HG03558 (cell line): ENCODE data around the gene RPS6KC1.
"Not testable (repeated sequence)": the region's sequence is repeated elsewhere in the genome, so short reads cannot be mapped to it uniquely, and the experiment has no call there.

Experiments
- ATAC-seq: cut with Tn5 transposase; IDR thresholded peaks from one replicate; pipeline ENCODE4 v1.9.1; 2021; ENCODE audit warnings: moderate number of reproducible peaks; ENCODE audit not compliant: unreplicated experiment; ENCODE audit errors: extremely low read depth

The RPS6KC1 gene, protein sequence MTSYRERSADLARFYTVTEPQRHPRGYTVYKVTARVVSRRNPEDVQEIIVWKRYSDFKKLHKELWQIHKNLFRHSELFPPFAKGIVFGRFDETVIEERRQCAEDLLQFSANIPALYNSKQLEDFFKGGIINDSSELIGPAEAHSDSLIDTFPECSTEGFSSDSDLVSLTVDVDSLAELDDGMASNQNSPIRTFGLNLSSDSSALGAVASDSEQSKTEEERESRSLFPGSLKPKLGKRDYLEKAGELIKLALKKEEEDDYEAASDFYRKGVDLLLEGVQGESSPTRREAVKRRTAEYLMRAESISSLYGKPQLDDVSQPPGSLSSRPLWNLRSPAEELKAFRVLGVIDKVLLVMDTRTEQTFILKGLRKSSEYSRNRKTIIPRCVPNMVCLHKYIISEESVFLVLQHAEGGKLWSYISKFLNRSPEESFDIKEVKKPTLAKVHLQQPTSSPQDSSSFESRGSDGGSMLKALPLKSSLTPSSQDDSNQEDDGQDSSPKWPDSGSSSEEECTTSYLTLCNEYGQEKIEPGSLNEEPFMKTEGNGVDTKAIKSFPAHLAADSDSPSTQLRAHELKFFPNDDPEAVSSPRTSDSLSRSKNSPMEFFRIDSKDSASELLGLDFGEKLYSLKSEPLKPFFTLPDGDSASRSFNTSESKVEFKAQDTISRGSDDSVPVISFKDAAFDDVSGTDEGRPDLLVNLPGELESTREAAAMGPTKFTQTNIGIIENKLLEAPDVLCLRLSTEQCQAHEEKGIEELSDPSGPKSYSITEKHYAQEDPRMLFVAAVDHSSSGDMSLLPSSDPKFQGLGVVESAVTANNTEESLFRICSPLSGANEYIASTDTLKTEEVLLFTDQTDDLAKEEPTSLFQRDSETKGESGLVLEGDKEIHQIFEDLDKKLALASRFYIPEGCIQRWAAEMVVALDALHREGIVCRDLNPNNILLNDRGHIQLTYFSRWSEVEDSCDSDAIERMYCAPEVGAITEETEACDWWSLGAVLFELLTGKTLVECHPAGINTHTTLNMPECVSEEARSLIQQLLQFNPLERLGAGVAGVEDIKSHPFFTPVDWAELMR

DNA sequence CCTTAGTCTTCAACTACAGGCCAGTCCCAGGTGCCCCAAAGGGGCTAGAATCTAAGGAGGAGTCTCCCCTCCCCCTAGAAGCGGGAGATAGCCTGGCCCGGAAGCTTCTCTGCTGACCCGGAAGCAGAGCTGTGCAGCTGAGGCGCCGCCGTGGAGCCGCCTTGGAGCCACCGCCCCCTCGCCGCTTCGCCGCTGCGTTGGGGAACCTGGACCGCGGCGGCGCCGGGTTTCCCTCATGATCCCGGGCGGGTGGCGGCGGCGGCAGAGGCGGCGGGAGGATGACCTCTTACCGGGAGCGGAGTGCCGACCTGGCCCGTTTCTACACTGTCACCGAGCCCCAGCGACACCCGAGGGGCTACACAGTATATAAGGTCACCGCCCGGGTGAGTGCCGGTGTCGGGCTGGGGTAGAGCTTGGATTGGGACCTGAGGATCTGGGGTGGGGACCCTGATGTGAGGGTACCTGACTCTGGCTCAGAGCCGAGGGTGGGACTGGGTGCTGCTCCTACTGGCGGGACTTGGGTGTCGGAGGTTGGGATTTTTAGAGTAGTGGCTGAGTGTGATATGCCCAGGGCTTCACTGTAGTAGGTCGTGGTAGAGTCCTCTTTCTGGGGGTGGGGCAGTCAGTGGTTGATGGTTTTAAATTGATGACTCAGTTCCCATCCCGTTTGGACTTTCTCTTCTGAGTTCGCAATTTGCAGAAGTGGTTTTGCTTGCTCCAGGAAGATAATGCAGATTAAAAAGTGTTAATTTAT is at the start of gene RPS6KC1:
Gene RPS6KC1, plus strand, starts transcription at position 115 of the 754 bp plus-strand sequence. Its CDS starts 164 bp downstream, at position 279.
- ATAC-seq: peak; percentile 93

DNA sequence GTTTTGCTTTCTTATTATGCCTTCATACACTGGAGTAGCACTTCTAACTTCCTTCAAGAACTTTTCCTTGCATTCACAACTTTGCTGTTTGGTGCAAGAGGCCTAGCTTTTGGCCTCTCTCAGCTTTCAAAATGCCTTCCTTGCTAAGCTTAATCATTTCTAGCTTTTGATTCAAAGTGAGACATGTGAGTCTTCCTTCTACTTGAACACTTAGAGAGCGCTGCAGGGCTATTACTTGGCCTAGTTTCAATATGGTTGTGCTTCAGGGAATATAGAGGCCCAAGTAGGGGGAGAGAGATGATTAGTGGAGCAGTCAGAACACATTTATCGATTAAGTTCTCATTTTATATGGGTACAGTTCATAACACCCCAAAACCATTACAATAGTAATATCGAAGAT is 47.8 kb upstream of the RPS6KC1 start:
- no peak for ATAC-seq

DNA sequence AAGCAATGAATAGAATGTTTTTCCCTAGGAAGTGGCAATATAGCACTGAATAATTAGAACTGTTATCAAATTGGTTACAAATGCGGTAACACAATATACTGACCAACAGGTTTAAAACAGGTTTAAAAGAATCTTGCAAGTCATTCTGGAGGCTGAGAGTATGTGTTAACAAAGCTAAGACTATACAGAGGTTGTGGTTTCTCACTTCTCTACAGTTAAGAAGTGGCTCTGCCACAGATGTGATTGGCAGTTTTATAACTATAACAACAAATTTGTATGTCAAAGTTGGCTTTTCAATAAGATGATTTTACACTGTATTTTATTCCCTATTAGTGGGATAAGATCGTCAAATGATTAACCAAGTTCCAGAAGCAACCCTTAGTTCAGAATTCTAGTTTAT is 42.5 kb upstream of the RPS6KC1 start:
- ATAC-seq: peak; percentile 46

DNA sequence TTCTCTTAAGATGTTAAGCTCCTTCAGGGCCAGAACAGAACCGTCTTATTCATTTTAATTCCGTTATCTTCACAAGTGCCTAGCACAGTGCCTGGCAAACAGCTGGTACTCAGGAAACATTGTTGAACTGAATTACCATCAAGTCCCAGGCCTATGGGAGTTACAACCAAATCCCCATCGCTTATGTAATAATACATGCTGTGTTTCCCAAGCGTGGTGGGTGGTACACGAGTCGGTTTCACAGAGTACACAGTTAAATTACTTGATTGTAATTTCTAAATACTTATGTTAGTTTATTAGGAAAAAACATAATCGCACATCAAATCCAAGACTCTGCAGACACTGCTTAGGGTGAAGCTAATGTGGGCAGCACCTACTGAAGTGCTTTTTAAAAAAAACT is 36.4 kb upstream of the RPS6KC1 start:
- no peak for ATAC-seq

DNA sequence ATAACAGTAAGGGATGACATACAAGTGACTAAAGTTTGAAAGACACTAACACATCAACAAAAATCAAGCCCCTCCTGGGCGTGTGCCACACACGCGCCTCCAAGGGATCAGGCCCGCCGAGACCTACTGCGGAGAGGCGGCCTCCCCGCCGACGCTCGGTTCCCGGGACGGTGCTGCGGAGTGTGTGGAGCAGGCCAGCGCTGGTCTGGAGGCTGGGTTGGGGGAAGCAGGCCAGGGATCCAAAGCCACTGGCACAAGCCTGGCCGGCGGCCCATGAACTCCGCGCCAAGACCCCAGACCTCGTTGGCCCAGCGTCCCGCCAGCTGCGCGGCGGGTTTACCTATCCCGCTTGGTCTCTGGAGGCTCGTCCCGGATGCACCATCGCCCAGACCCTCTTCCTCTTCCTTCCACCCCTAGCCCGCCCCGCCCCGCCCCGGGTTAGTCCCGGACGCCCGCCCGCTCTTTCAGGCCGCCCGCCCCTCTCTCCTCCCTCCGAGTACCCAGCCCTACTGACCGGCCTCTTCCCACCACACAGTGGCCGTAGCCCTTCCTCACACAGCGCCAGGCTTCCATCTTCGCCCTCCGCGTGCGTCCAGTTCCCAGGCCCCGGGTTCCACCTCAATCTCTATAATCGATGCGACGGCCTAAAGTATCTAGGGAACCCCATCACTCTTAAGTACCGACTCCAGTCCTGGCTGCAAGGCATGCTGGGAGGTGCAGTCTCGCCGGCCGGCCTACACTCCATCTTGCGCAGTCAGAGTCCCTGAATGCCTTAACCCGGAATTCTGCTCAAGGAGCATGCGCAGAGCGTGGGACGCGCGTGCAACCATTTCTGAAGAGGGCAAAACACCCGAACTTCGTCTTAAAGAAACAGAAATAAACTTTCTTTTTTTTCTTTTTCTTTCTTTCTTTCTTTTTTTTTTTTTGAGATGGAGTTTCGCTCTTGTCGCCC is 35.7 kb upstream of the RPS6KC1 start, which contains the start of gene ANGEL2:
Gene ANGEL2, minus strand, starts transcription at position 769 of the 952 bp plus-strand sequence. Its CDS starts 196 bp downstream, at position 573.
- ATAC-seq: peak; percentile 89

DNA sequence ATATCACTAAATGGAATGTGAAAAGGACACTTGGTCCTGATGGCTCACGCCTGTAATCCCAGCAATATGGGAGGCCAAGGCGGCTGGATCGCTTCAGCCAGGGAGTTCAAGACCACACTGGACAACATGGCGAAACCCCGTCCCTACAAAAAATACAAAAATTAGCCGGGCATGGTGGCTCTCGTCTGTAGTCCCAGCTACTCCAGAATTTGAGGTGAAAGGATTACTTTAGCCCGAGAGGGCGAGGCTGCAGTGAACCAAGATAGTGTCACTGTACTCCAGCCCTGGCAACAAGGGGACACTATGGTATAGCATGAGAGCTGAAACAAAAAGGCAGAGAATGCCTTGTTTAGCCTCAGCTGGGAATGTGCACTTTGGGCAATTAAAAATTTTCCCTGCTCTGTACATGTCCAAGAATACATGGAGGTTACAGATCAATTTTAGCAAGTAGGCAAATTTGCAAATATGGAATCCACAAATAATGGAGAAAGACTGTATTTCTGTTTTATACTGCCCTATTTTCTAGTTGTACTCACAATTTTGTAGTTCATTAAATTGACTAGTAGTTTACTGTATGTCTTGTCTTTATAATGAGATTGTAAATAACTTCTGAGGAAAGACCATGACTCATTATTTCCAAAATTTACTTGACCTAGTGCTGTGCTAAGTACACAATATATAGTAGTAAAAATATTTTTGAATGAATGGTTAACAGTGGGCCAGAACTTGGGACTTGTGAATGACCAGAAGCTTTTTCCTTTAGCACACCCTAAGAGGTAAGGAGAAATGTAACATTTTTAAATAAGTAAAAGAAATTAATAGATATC is 33.4 kb upstream of the RPS6KC1 start:
- ATAC-seq: no peak

DNA sequence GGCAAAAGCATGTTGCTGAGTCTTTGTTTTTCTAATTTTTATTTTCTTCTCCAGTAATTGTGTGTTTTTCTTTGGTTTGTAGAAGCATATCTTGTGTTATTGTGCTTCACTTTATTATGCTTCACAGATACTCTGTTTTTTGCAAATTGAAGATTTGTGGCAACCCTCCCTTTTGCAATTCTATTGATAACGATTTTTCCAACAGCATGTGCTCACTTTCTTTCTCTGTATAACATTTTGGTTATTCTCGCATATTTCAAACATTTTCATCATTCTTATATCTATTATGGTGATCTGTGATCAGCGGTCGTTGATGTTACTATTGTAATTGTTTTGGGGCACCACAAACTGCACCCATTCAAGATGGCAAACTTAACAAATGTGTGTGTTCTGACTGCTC is 31.6 kb upstream of the RPS6KC1 start:
- ATAC-seq: no peak

DNA sequence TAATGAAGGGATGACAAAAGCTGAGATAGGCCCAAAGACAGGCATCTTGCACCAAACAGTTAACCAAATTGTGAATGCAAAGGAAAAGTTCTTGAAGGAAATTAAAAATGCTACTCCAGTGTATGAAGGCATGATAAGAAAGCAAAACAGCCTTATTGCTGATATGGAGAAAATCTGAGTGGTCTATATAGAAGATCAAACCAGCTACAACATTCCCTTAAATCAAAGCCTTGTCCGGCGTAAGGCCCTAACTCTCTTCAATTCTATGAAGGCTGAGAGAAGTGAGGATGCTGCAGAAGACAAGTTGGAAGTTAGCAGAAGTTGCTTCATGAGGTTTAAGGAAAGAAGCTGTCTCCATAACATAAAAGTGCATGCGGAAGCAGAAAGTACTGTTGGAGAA is 31.0 kb upstream of the RPS6KC1 start:
- no peak for ATAC-seq

DNA sequence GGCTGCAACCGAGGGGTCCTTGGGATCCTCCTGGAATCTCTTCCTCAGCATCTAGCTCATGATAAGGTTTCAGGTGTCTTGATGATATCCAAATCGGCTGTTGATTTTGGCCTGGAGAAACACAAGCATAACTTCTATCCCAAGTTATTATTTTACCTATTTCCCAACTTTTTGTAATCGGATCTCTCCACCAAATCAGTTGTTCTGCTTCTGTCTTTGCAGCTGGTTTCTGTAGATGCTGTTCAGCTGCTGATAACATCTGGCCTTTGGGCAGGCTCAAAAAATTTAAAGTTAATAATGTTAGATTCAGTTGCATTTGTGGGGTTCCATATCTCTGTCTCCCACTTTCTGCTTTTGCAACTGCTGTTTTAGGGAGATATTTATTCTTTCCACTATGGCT is 24.0 kb upstream of the RPS6KC1 start:
- not testable (repeated sequence) for ATAC-seq

DNA sequence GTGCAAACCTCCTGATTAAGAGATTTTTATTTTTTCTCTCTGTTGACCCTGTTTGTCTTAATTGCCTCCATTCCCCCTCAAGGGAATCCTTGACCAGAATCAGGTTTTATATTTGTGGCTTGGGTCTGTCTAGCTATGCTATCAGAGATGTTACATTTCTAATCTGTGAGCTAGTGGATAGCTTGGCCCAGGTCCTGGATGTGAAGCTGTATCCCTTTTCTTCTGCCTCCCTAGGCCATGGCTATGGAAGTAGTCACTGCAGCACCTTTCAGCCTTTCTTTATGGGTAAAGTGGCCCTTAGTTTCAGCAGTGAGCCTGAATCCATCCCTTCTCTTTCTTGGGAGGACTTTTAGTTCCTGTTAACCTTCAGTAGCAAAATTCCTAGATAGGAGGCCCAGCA is 18.4 kb upstream of the RPS6KC1 start:
- no peak for ATAC-seq

DNA sequence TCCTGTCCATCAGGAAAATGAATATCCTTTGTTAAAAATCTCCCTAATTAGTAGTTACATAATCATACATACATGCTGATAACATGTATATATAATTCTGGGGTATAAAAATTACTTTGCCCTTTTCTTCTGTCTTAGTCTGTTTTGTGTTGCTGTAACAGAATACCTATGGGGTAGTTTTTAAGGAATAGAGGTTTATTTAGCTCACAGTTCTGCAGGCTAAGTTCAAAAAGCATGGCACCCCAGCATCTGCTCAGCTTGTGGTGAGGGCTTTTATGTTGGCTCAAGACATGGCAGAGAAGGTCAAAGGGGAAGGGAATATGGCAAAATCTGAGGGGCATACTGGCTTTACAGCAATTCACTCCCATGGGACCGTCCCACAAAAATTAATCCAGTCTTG is 16.3 kb upstream of the RPS6KC1 start:
- no peak for ATAC-seq

DNA sequence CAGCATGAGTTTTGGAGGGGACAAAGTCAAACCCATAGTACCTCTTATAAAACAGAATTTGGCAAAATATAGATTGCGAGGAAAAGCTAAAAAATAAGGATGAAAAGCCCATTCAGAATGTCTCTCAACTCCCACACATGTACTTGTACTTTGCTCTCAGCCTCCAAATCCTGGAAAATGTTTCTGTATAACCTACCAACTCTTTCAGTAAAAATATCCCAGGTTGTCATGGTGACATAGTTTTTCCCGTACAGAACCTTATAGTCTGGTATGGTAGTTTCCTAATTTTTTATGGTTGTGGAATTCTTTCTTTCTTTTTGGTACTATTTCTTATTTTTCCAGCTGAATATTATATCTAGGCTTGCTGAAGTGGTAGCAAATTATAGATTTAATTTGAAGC is 15.5 kb upstream of the RPS6KC1 start:
- ATAC-seq: no peak

DNA sequence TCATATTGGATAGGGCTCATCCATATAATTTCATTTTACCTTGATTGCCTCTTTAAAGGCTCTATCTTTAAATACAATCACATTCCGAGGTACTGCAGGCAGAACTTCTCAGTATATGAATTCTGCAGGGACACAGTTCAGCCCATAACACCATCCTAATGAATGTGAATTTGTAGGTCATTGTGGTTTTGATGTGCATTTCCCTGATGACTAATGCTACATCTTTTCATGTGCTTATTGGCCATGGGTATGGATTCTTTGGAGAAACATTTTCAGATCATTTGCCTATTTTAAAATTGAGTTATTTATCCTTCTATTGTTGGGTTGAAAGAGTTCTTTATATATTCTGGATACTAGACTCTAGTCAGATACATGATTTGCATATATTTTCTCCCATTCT is 9.6 kb upstream of the RPS6KC1 start:
- ATAC-seq: no peak

DNA sequence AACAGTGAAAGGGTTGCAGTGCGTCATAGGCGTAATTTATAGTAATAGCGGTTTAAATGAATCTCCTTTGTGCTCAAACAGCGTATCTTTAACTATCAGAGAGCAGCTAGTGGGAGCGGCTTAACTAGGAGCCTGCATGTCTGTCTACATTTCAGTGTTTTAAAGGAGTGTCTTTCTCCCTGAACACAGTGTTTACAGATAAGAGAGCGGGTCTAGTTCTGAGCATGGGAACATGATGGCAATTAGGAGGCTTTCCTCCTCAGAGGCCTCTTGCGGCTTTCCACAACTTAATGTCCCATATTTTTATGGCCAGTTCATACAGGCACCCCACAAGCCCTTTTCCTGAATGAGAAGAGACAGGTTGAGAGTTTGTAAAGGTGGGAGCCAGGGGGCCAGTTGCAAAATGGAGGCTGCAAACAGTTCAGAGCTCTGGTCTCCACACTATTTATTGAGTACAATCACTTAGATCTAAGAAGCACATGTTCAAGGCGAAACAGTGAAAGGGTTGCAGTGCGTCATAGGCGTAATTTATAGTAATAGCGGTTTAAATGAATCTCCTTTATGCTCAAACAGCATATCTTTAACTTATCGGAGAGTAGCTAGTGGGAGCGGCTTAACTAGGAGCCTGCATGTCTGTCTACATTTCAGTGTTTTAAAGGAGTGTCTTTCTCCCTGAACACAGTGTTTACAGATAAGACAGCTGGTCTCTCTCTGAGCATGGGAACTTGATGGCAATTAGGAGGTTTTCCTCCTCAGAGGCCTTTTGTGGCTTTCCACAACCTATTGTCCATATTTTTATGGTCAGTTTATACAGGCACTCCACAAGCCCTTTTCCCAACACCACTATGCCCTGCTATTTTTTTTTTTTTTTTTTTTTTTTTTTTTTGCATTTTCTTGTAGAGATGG is 5.5 kb upstream of the RPS6KC1 start:
- not testable (repeated sequence) for ATAC-seq

DNA sequence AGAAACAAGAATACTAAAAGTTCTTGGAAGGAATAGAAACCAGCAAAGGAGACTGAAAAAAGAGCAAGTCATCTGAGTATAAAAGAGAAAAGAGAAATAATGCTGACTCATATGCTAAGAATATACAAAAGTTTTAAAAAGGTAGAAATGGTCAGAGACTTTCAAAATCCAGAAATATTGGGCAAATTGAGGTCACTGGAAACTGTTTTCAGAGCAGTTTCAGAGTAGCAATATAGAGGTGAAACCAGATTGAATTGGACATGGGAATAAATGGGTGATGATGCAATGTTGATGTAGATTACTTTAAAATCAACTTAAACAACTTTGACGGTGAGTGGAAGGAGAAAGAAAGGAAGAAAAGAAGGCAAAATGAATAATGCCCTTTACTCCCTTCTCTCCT is 1.8 kb upstream of the RPS6KC1 start:
- no peak for ATAC-seq

DNA sequence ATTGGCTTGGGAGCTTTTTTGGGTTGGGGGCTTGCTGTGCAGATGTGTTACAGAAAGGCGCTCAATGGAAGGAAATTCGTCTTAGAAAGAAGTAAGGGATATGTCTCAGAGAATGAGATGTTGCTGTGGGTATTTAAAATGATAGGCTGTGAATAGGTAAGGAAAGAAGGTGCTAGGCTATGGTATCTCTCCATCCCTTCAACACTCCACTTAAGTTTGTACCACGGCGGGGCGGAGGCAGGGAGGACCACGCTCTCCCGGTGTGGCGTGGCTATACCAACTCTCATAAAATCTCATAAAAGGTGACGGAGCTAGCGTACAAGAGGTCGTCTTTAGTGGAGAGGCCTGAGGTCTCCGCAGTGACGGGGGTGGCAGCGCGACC is 305 bp upstream of the RPS6KC1 start:
- ATAC-seq: peak; percentile 5

DNA sequence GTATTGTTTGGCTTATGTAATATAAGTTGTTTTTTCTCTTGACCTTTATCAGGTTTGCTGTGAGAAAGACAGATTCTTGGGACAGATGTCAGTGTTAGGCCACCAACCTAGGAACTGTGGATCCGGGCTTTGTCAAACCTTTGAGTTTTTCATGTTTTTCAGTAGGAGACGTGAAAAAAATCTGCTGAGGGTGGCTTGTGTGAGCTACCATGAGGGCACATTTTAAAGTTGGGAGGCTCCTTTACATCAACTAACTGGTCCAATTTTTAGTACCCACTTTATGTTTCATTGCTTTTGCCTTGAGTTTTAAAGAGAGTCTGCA is 801 bp downstream of the RPS6KC1 start:
- ATAC-seq: no peak
